Inferior parietal cortex (tissue), 1 donor: Measurements from ENCODE around the gene EHMT1.

Source experiments
- DNase-seq: peaks from one replicate; pipeline ENCODE4 v3.0.0-alpha.2; 2016; ENCODE audit errors: extremely low spot score

EHMT1 gene

GRCh38 chr9:137672907-137673791 is 54.3 kb downstream of the EHMT1 start:
- peak; percentile 80 for DNase-seq

- DNase-seq = no peak
Observed at GRCh38 chr9:137673886-137674285, 55.1 kb downstream of the EHMT1 start.

GRCh38 chr9:137674307-137674975 is 55.6 kb downstream of the EHMT1 start:
- DNase-seq = no peak

- DNase-seq = no peak
Observed at GRCh38 chr9:137674976-137675320, 56.1 kb downstream of the EHMT1 start.

GRCh38 chr9:137676998-137677397 is 58.2 kb downstream of the EHMT1 start:
- no peak for DNase-seq

- DNase-seq = no peak
Observed at GRCh38 chr9:137678202-137678601, 59.4 kb downstream of the EHMT1 start.

- no peak for DNase-seq
Observed at GRCh38 chr9:137679249-137679648, 60.4 kb downstream of the EHMT1 start.

- DNase-seq = no peak
Observed at GRCh38 chr9:137679695-137680305, 61.0 kb downstream of the EHMT1 start.

- no peak for DNase-seq
Observed at GRCh38 chr9:137680444-137681358, 61.9 kb downstream of the EHMT1 start.

- DNase-seq = no peak
Observed at GRCh38 chr9:137682428-137683105, 63.8 kb downstream of the EHMT1 start.

- DNase-seq = no peak
Observed at GRCh38 chr9:137683262-137683864, 64.6 kb downstream of the EHMT1 start.

GRCh38 chr9:137685035-137685740 is 66.4 kb downstream of the EHMT1 start:
- no peak for DNase-seq

GRCh38 chr9:137685741-137686420 is 67.1 kb downstream of the EHMT1 start:
- DNase-seq = no peak

- DNase-seq = no peak
Observed at GRCh38 chr9:137688261-137688660, 69.5 kb downstream of the EHMT1 start.

- DNase-seq = no peak
Observed at GRCh38 chr9:137688725-137689124, 69.9 kb downstream of the EHMT1 start.

- no peak for DNase-seq
Observed at GRCh38 chr9:137689745-137690529, 71.1 kb downstream of the EHMT1 start.

GRCh38 chr9:137690930-137691645 is 72.3 kb downstream of the EHMT1 start:
- no peak for DNase-seq
